ENCODE measurements around the gene RRP1. TPM values are rescaled to one million over a fixed set of nuclear protein-coding genes. Genes with fewer than 3 reads are reported as not detected.
A peak's percentile ranks its signal among the peaks of the same experiment; 100 is the strongest.

RRP1 gene
- total RNA-seq, 1 experiment from 2014 or later, result 53.9 TPM

DNA sequence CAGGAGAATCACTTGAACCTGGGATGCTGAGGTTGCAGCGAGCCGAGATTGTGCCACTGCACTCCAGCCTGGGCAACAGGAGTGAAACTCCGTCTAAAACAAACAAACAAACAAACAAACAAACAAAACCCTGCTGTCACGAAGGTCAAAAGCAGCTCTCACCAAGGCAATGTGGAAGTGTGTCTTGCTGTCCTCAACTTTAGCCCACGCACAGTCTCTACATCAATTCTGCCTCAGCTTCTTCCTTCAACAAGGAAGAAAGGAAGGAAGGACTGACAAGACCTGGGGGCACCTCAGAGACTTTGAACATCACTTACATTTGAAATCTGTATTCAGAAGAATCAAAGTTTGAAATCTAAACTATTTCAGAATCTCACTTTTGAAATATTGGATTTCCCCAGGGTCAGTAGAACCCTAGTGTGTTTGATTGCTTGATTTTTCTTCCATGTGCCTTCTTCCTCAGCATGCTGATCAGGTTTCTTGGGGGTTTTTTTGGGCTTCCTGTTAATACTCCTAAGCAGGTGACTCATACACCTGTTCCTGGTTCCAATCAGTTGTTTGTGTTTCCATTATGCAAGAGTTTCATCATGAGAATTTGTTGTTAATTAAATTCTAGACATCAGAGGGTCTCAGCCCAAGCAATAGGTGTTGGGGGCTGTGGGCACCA lies 6.8 kb upstream of the RRP1 start:
- TF ChIP-seq, protein P1, sequence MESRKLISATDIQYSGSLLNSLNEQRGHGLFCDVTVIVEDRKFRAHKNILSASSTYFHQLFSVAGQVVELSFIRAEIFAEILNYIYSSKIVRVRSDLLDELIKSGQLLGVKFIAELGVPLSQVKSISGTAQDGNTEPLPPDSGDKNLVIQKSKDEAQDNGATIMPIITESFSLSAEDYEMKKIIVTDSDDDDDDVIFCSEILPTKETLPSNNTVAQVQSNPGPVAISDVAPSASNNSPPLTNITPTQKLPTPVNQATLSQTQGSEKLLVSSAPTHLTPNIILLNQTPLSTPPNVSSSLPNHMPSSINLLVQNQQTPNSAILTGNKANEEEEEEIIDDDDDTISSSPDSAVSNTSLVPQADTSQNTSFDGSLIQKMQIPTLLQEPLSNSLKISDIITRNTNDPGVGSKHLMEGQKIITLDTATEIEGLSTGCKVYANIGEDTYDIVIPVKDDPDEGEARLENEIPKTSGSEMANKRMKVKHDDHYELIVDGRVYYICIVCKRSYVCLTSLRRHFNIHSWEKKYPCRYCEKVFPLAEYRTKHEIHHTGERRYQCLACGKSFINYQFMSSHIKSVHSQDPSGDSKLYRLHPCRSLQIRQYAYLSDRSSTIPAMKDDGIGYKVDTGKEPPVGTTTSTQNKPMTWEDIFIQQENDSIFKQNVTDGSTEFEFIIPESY (IDR thresholded peaks at IDR 0.05; ENCODE audit: extremely low read depth, insufficient replicate concordance, low read length), result no peak
- TF ChIP-seq SIN3A (IDR thresholded peaks at IDR 0.05; ENCODE audit: low read depth) (no peak), SRF (IDR thresholded peaks at IDR 0.05; ENCODE audit: low read depth) (no peak), EZH2phosphoT487 (IDR thresholded peaks at IDR 0.05; ENCODE audit: borderline replicate concordance) (no peak), EGR1 (IDR thresholded peaks at IDR 0.05; ENCODE audit: low read depth) (no peak), ZNF274 (IDR thresholded peaks at IDR 0.05; ENCODE audit: low read depth, low read length) (no peak), YY1 (IDR thresholded peaks at IDR 0.05; ENCODE audit: extremely low read depth, insufficient replicate concordance, low read depth, low read length) (no peak), CEBPB (IDR thresholded peaks at IDR 0.05; ENCODE audit: low read depth) (no peak), POLR2AphosphoS5 (IDR thresholded peaks at IDR 0.05; ENCODE audit: low read depth, low read length) (no peak), ELF1 (IDR thresholded peaks at IDR 0.05; ENCODE audit: borderline replicate concordance, low read depth) (no peak), EZH2 (IDR thresholded peaks at IDR 0.05) (no peak), MAX (IDR thresholded peaks at IDR 0.05) (no peak), POLR2A (IDR thresholded peaks at IDR 0.05; ENCODE audit: borderline replicate concordance, extremely low read depth, insufficient read depth, insufficient read length) (no peak), FOSL1 (IDR thresholded peaks at IDR 0.05; ENCODE audit: low read depth) (no peak), CBX3 (IDR thresholded peaks at IDR 0.05; ENCODE audit: low read depth) (no peak), ZFX (IDR thresholded peaks at IDR 0.05) (no peak), CTCF (IDR thresholded peaks at IDR 0.05 in 2 of 3, conservative IDR thresholded peaks at IDR 0.05 in 1 of 3; ENCODE audit: borderline replicate concordance in 1 of 3, insufficient read depth in 1 of 3, low read depth in 2 of 3, low read length in 2 of 3) (no peak), TCF7L2 (IDR thresholded peaks at IDR 0.05; ENCODE audit: borderline replicate concordance, extremely low read depth, insufficient read depth, insufficient read length) (no peak), RAD21 (IDR thresholded peaks at IDR 0.05; ENCODE audit: low read depth) (no peak), SP1 (IDR thresholded peaks at IDR 0.05; ENCODE audit: low read depth) (no peak)
- ATAC-seq, result no peak
- RAD21 ChIA-PET (ENCODE audit: low non-redundant PET in 1 of 2, low total read pairs in 2 of 2, uncharacterized antibody in 2 of 2, unreplicated experiment in 2 of 2), result no interaction called here
- no TSS peak for BruUV-seq (replicated peaks)
- CTCF ChIA-PET, result no interaction called here
- H4K20me1 ChIP-seq (ENCODE audit: insufficient read depth), result no peaks in the 10 kb centered on the region
- H3K4me2 ChIP-seq (ENCODE audit: low read length), result 0 out of 2 replicates have a peak overlapping the region, but pooled peaks have one; percentile 9
- intact Hi-C loops (cut with micrococcal nuclease), result no loop called here
- no peaks in the 10 kb centered on the region for H3K9me2 ChIP-seq (ENCODE audit: insufficient read depth)
- no peaks in the 10 kb centered on the region for H3K27me3 ChIP-seq (ENCODE audit: insufficient read depth, low read length)
- H3K4me3 ChIP-seq (replicated peaks in 1 of 2; ENCODE audit: low read depth in 1 of 2, low read length in 2 of 2), result no peak overlapping the region
- no peak overlapping the region for H2AFZ ChIP-seq (ENCODE audit: low read depth, low read length, poor library complexity, severe bottlenecking)
- DNase-seq (ENCODE audit: low read depth, low spot score), result peak; percentile 19
- H3K79me2 ChIP-seq (ENCODE audit: insufficient read depth, low read length), result no peaks in the 10 kb centered on the region
- POLR2A ChIA-PET, result no interaction called here
- no peak overlapping the region for H3K9ac ChIP-seq (ENCODE audit: low read length)
- H3K36me3 ChIP-seq (ENCODE audit: control insufficient read depth in 1 of 2, insufficient read depth in 2 of 2, low read length in 2 of 2), result no peaks in the 10 kb centered on the region
- H3K27ac ChIP-seq (ENCODE audit: low read depth, low read length), result no peak overlapping the region
- H3K9me3 ChIP-seq (ENCODE audit: control insufficient read depth in 1 of 2, insufficient read depth in 1 of 2, low read depth in 1 of 2, low read length in 2 of 2), result no peaks in the 10 kb centered on the region
- H3K4me1 ChIP-seq (ENCODE audit: control insufficient read depth in 1 of 2, insufficient read depth in 2 of 2, low read length in 2 of 2), result peaks cover 3 to 28% of the 10 kb centered on the region in 2 experiments; a peak in 2 of 4 replicates
